GM19238 (cell line): Measurements from ENCODE around the gene CDKL5.

Experiments
- DNase-seq: peaks from one replicate; pipeline ENCODE4 v3.0.0; 2011; ENCODE audit warnings: low spot score; ENCODE audit not compliant: insufficient read length

Gene CDKL5

DNA sequence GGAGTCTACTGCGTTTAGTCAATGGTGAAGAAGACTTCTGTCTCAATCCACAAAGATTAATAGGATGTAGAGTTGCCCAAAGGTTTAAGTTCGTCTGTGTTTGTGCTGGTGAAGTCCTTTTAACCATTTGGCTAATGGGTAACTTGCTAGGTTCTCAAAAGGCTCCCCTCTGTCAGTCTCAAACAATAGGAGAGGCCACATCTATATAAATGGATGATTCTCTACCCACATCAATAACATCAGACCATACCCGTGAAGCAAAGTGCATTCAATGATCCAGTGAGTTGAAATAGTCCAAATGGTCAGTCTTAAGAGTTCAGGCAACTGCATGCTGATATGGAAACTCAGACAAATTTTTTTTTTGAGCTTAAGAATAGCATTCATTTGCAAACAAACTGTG lies 218.4 kb downstream of the CDKL5 start:
- DNase-seq: no peak

DNA sequence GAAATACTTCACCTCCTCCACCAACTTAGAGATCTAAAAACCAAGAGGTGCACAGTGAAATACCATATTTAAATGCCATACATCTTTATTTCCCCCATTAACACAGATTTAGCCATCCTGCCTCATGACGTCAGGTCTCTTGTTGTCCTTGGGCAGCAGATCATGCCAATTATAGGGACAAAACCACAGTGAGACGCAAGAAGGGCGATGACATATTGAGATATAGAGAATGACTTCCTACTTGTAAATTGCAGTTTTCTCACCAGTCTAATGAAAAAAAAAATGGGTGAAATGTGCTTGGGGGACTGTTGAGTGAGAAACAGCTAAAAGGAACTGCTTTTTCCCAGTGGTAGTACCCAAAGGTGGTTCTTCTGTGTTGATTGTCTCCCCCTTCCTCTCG lies 222.2 kb downstream of the CDKL5 start:
- DNase-seq: no peak

DNA sequence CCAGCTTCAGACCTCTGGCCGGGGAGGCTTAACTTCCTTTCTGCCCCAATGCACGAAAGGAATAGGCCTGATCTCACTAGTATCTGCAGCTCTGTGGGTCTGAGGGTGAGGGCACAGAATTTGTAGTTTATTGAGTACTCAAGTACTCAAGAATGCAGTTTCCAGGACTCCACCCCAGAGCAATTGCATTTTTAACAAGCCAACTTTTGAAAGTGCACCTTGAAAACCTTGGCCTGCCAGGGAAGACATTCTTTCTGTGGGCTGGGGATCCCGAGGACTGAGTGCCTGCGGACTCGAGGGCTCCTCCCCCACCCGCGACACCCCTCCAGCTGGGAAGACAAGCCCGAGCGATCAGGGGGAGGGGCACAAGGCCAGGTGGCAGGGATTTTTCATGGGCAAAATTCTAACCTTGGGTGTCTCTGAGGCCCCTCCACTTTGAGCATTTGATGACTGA lies 224.1 kb downstream of the CDKL5 start:
- no peak for DNase-seq

DNA sequence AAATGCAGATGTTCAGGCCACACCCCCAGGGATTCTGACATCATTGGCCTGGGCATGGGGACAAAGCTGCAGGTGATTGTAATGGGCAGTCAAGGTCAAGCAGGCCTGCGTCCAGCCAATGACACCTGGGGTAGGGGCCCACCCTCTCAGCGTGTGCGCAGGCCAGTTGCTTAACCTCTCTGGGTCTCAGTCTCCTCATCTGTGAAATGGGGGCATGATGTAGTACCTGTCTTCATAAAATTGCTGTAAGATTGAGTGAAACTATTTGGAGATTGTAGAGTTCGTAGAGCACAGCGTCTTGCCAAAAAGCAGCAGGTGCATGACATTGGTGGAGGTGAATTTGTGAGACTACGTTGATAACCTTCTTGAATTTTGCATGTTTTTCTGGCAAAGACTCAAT lies 225.3 kb downstream of the CDKL5 start:
- DNase-seq: no peak

DNA sequence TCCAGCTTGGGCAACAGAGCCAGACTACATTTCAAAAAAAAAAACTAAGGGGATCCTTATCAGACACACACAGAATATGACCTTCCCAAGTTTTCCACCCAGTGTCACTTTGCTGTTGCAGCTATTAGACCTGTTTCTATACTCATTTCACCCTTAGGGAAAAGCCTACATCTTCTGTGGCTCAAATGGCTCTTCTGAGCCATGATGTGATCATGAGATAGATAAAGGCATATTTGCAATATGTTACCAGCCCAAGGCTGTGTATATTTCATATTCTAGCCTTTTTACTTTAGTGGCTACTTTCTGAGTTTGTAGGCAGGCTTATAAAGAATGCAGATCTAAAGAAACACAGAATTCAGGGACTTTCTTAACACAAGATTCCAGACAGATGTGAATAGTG lies 227.2 kb downstream of the CDKL5 start:
- DNase-seq: no peak

DNA sequence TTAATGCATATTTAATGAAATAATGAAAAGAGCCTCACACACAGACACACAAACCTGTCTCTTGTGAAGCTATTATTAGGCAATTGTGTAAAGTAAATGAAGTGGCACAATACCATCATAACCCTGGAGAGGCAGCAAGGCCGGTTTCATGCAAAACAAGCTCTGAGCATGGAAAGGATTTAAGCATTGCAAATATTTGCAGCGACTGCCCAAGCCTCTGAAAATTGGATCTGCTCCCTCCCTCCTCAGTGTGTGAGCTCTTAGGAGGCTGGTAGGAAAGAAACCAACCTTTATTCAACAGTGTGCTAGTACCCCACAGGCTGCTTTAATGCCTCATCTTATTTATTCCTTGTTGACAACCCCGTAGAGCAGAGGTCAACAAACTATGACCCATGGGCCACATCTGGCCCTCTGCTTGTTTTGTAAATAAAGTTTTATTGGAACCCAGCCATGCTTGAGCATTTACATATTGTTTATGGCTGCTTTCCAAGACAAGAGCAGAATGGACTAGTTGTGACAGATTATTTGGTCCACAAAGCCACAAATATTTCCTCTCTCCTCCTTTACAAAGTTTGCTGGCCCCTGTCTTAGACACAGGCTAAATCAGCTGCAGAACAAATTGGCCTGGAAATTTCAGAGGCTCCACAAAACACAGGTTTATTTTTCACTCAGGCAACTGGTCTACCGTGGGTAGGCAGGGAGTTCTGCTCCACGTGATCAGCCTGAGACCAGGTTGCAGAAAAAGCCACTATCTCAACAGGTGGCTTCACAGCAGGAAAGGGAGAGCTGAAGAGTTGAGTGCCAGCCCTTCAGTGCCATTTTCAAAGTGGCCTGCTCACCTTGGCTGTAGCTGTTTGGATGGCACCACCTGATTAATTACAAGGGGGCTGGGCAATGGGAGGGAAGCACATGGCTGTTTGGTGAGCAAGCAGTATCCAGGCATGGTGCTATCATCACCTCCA lies 229.7 kb downstream of the CDKL5 start:
- no peak for DNase-seq

DNA sequence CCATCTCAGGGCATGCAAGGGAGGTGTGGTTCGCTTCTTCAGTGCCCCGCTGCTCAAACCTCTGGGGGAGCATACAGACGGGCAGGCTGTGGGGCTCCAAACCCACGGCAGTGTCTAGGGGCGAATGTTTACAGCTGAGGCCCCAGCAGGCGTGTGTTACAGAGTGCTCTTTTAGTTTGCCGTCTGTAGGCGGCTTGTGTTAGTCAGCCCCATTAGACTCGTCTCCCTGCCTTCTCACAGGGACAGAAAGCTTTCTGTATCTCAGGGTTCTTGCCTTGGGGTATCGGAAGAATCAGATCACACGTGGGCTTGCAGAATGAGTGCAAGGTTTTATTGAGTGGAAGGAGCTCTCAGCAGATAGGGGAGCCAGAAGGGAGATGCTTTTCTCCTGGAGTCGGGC lies 235.9 kb downstream of the CDKL5 start:
- DNase-seq: no peak

DNA sequence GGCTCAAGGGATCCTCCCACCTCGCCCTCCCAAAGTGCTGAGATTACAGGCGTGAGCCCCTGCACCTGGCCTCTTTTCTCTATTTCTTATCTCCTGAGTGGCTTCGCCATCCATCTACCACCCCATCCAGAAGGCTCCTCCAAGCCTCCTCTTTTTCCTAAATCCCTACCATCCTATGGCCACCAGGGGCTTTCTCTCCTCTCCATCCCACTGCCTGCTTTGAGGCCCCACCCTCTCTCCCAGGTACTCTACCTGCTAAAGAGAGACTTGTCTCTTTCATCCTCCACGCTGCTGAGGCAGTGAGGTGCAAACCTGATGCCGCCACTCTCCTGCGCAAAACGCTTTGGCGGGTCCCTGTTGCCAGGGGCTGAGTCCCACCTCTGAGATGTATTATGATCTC lies 239.5 kb downstream of the CDKL5 start:
- no peak for DNase-seq

DNA sequence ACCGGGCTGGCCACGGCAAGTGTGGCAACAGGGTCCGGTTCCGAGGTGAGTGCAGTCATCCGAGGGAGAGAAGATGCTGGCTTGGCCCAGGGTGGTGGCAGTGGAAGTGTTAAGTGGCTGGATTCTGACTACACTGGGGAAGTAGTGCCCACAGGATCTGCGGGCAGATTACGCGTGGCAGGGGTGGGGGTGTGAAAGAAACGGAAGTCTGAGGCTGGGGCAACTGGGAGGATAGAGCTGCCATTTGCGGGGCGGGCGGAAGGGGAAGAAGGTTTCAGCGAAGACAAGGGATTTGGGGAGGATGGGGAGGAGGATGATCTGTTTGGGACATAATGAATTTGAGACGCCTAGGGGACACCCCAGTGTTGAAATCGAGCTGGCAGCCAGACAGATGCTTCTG lies 241.2 kb downstream of the CDKL5 start:
- no peak for DNase-seq

DNA sequence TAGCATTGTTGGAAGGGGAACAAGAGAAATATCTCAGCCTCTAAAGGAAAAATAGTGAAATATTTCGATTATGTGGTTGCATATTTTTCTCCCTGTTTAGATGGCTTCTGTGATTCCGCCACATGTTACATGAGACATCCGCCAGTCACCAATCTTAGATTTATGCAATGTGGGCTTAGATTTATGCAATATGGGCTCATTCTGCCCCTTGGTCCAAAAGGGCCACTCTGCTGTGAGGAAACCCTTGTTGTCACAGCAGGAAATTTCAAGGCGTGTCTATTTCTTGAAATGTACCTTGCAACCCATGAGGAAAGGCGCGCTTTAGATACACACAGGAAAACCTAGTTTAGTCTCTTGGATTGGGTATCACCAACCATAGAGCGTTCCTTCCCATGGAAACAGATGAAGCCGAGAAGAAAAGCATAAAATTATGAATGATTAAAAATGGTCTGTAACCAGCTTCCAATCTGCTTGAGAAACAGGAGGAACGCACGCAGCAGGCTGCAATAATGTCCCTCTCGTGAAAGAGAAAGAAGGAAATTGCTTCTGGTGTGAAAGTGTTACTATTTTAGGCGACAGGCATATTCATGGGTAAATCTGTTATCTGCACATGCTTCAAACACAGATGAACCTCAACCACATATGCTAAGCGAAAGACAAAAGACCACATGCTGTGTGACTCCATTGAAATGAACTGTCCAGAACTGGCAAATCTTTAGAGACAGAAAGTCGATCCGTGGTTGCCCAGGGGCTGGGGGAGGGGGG lies 242.8 kb downstream of the CDKL5 start:
- DNase-seq: no peak

DNA sequence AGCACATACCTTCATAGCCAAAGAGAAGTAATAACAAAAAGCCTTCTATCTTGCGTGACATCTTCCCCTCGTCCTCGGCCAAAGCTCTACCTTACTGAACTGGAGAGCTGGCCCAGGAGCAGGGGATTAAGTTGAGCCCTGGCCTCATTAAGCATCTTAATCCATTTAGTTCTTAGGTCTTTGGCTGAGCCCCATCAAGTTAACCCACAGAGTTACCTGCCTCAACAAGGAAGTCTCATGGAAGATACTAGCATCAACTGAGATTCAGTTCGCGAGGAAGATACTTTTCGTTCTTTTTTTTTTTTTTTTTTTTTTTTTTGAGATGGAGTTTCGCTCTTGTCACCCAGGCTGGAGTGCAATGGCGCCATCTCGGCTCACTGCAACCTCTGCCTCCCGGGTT lies 246.6 kb downstream of the CDKL5 start, which contains the start of gene RS1:
RS1 (minus strand) TSS at position 101 of the 400 bp plus-strand sequence; CDS start at position 61, 40 bp downstream.
- DNase-seq: no peak

DNA sequence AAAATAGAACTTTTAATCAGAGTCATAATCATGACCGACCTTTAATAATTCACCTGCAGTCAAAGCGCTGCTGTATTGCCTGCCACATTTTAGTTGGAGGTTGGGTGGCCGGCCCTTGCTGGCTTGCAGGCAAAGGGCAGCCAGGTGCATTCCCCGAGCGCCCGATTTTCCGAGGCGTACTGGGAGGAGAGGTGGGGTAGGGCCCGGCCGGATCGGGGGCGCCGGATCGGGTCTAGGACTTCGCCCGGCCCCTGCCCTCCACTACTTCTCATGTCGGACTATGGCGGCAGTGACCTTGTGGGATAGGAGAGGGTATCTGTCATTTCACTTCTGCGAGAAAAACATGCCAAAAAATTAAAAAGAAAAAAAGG lies 249.0 kb downstream of the CDKL5 start:
- DNase-seq: no peak

DNA sequence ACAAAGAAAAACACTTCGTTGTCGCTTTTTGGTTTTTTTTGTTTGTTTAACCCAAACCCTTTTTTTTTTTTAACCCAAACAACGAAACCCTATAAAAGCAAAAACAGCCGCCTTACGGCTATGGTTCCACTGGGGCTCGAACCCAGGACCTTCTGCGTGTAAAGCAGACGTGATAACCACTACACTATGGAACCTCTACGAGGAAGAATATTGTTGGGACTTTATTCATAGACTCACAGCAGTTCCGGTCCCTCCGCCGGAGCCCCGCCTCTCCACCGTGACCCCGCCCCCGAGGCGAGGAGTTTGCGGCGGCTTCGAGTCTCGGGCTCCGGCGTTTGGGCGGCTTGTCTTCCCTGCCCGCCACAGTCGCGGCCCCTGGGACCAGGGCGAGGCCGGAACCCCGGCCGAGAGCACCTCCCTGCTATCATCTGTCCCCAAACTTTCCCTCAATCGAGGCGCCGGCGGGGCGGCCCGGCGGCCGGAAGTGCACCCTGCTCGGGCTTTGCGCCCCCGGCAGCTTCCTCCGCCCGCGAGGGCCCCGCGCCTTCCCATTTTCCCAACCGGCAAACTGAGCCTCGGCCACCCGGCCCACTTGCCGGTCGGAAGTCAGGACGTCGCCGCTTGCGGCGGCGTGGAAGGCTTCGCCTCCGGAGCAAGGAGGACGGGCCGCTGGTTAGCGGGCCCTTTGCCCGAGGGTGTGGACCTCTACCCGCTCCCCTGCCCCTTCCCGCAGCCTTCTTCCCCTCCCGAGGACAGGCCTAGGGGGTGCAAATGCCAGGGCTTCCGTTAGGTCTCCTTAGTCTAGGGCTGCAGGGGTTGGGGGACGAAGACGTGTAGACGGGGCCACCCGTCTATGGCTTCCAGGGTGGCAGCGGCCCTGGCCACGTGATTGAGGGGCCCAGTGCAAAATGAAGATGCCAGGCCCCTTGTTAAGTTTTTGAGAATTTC lies 249.7 kb downstream of the CDKL5 start:
- DNase-seq: peak; percentile 61

DNA sequence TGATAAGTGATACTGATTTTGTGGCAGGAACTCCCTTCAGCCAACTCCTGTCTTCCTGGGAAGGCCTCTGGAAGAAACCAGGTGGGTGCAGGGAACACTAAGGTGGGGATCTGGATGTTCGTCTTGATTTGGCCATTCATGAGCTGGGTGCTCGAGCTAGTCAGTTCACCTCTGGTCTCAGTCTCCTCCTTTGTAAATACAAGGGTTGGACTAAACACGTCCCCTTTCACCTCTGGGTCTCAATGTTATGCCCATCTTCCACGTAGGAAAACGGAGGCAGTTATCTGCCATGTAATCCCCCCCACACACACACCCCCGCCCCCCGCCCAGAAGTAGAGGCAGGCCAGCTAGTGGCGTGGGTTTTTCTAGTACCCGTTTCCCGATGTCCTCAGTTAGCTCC lies 250.6 kb downstream of the CDKL5 start:
- DNase-seq: no peak

DNA sequence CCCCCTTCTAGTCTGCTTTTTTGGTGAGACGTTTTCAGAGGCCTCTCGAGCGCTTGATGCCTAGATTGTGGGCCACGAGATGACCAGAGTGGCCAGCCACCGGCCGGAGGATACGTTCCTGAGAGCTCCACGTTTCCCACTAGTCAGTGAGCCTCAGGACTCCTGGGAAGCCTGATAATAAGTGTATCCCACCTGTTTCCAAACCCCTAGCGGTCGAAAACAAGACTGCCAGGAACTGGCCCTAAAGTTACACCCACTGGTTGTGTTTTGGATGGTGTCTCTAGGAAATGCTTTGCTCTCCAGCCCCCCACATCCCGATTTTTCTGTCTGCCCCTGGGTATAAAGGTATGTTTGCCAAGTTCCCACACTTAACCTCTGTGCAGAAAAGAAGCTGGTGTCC lies 251.1 kb downstream of the CDKL5 start:
- no peak for DNase-seq

DNA sequence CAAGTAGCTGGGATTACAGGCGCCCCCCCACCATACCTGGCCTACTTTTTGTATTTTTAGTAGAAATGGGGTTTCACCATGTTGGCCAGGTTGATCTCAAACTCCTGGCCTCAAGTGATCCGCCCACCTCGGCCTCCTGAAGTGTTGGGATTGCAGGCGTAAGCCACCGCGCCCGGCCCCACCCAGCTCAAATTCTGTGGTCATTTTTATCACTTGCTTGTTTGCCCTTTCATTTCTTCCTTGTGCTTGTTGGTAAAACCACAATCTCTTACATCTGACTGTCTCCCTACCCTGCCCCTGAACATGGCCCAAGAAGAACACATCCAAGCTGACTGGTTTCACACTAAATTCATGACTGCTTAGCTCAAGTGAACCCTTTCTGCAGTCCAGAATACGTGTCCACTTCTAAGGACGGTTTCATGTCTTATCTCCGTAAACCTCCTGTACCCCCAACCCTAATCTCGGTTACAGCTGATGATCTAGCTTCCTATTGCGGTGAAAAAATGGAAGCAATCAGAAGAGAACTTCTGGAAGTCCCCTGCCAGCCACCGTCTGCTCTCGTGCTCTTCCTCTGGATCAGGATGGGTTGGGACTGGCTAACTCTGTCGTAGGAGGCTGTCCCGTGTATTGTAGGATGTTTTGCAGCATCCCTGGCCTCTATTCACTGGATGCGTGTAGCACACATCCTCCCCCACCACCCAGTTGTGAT lies 251.9 kb downstream of the CDKL5 start:
- no peak for DNase-seq

DNA sequence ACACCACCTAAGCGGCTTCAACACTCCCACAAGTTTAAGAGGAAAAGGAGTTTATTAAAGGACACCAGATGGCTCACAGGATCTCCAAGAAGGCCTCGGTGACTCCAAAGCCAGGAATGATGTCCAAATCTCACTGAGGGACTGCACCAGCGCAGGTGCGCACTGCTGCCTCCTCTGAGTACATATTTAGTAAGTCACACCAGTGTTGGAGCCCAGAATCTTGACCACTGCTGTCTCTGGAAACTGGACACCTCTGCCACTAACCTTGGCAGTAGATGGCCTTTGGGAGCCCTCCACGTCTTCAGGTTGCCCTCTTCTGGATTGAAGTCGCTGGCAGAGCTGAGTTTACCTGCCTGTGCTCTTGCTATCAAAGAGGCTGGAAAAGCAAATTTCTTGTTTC lies 256.6 kb downstream of the CDKL5 start:
- DNase-seq: no peak

DNA sequence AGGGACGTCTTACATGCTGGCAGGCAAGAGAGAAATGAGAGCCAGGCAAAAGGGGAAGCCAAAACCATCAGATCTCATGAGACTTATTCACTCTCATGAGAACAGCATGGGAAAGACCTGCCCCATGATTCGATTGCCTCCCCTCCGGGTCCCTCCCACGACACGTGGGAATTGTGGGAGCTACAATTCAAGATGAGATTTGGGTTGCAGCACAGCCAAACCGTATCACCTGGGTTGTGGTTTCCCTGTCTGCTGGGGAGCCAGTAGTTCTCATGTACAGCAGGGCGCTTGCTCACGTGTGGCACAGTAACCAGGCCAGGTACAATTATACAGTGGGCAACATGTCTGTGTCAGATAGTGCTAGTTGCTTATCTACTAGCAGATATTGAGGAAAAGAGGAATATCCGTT lies 257.6 kb downstream of the CDKL5 start:
- no peak for DNase-seq

DNA sequence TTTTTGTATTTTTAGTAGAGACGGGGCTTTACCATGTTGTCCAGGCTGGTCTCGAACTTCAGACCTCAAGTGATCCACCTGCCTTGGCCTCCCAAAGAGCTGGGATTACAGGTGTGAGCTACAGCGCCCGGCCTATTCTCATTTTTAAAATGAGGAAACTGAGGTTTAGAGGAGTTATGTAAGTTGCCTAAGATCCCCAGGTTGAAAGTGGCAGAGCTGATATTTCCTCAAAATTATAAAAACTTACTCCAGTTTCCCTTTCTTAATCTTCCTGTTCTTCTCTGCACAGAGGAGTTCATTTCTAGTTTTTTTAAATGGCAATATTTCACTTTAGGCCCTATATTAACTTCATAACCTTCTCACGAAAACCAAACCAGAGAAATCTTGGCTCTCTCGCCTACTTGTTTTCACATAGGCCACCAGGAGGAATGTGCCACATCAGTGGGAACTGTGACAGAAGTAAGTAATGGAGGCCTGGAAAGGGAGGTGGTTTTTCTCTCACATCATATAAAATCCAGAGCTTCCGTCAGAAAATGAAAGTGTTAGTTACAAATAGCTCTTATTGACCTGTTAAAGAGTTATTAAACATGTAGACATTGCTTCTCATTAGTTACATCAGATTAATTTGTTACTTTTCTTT lies 262.6 kb downstream of the CDKL5 start:
- no peak for DNase-seq

DNA sequence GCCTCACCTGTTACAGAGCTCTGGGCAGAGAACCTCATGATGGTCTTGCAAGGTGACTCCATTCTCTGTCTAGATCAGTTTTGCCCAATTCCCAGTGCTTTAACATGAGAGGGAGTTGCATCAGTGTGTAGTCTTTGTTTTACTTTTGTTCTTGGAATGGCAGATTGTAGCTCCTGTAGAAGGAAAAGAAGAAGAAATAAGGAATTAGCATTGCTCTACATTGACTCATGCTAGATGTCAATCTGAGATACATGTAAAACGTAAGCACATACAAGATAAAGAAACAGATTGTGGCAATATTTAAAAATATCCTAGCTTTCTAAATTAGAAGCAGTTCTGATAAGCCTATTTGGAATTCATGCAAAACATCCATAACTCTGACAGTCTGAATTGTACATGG lies 266.0 kb downstream of the CDKL5 start:
- DNase-seq: no peak
